K562 (cell line): Measurements from ENCODE around the gene PRDX3. TPM values are rescaled to one million over a fixed set of nuclear protein-coding genes. Genes with fewer than 3 reads are reported as not detected.
A peak's percentile ranks its signal among the peaks of the same experiment; 100 is the strongest.

Source experiments
- ARID4B ChIP-seq: sonication (generic); formaldehyde crosslinking; IDR thresholded peaks from 2 replicates; pipeline ENCODE4 v1.8.0; 2022; ENCODE audit warnings: mild to moderate bottlenecking, missing genetic modification reagents
- CBFA2T3 ChIP-seq: fragments of 450-650 bp; IDR thresholded peaks from 2 replicates; pipeline ENCODE4 v1.6.1; 2017
- CEBPB ChIP-seq: fragments of 450-650 bp; IDR thresholded peaks from 2 replicates; pipeline ENCODE4 v1.6.1; 2016; ENCODE audit warnings: missing genetic modification characterization, missing compliant biosample characterization
- CXXC5 ChIP-seq: fragments of 250-450 bp; sonication (Bioruptor Pico); IDR thresholded peaks from 2 replicates; pipeline ENCODE4 v1.8.0; 2022; ENCODE audit warnings: inconsistent platforms, mild to moderate bottlenecking, moderate library complexity
- E2F3 ChIP-seq: fragments of 250-450 bp; sonication (Bioruptor Pico); IDR thresholded peaks from 2 replicates; pipeline ENCODE4 v1.4.0; 2020; ENCODE audit warnings: mild to moderate bottlenecking
- ELF4 ChIP-seq: fragments of 450-650 bp; formaldehyde crosslinking; IDR thresholded peaks from 2 replicates; pipeline ENCODE4 v1.4.0; 2022; ENCODE audit warnings: missing genetic modification characterization
- FOSL1 ChIP-seq: fragments of 200-800 bp; sonication (Bioruptor generic); conservative IDR thresholded peaks from 2 replicates; pipeline ENCODE4 v1.6.1; 2016; ENCODE audit warnings: missing genetic modification characterization, missing compliant biosample characterization
- KDM4B ChIP-seq, 2 experiments: fragments of 450-650 bp in 1 of 2; sonication (generic) in 1 of 2; IDR thresholded peaks; 2 replicates each; pipeline ENCODE4 v1.6.1; 2016 to 2017; ENCODE audit warnings: borderline replicate concordance in 2 of 2, antibody characterized with exemption in 1 of 2, low read depth in 1 of 2, mild to moderate bottlenecking in 1 of 2
- MAZ ChIP-seq, 2 experiments: fragments of 450-650 bp in 1 of 2; sonication (generic) in 1 of 2; formaldehyde crosslinking; IDR thresholded peaks in 1 of 2; conservative IDR thresholded peaks in 1 of 2; 2 replicates each; pipeline versions ENCODE4 v1.4.0 to v1.5.0; 2020; ENCODE audit warnings: mild to moderate bottlenecking in 1 of 2, missing genetic modification reagents in 1 of 2
- MED1 ChIP-seq: sonication (generic); formaldehyde crosslinking; IDR thresholded peaks from 2 replicates; pipeline ENCODE4 v1.8.1; 2023; ENCODE audit warnings: missing genetic modification reagents, borderline replicate concordance
- MYC ChIP-seq, 2 experiments: fragments of 250-450 bp in 1 of 2; sonication (Bioruptor Pico) in 1 of 2; IDR thresholded peaks; 2 replicates each; pipeline versions ENCODE4 v1.5.1 to v1.6.1; 2012 to 2021; ENCODE audit warnings: low read depth in 2 of 2, borderline replicate concordance in 1 of 2, improper control_type of control experiment in 1 of 2, low read length in 1 of 2, mild to moderate bottlenecking in 1 of 2, moderate library complexity in 1 of 2
- NFIC ChIP-seq: fragments of 450-650 bp; IDR thresholded peaks from 2 replicates; pipeline ENCODE4 v1.6.1; 2017; ENCODE audit warnings: mild to moderate bottlenecking, inconsistent platforms
- NRF1 ChIP-seq, 2 experiments: fragments of 450-650 bp; IDR thresholded peaks in 1 of 2; conservative IDR thresholded peaks in 1 of 2; 2 replicates each; pipeline ENCODE4 v1.6.1; 2014; ENCODE audit warnings: mild to moderate bottlenecking in 2 of 2
- PHB ChIP-seq: fragments of 250-450 bp; sonication (Bioruptor Pico); IDR thresholded peaks from 2 replicates; pipeline ENCODE4 v1.5.0; 2021
- POLR2AphosphoS5 ChIP-seq: IDR thresholded peaks from 2 replicates; pipeline ENCODE4 v1.6.1; 2011; ENCODE audit warnings: mild to moderate bottlenecking, low read depth, low read length, moderate library complexity; ENCODE audit not compliant: control insufficient read depth, insufficient read depth
- POU5F1 ChIP-seq: fragments of 150-350 bp; IDR thresholded peaks from 2 replicates; pipeline ENCODE4 v1.6.1; 2014; ENCODE audit warnings: borderline replicate concordance, low read length, low read depth, mild to moderate bottlenecking; ENCODE audit not compliant: partially characterized antibody
- PTBP1 ChIP-seq: fragments of 200-400 bp; formaldehyde crosslinking; IDR thresholded peaks from 2 replicates; pipeline ENCODE4 v1.6.1; 2017; ENCODE audit warnings: low read depth, low read length
- RBM25 ChIP-seq: fragments of 200-400 bp; formaldehyde crosslinking; IDR thresholded peaks from 2 replicates; pipeline ENCODE4 v1.6.1; 2018; ENCODE audit warnings: low read length, low read depth, moderate library complexity; ENCODE audit not compliant: severe bottlenecking
- SIN3B ChIP-seq: fragments of 450-650 bp; IDR thresholded peaks from 2 replicates; pipeline ENCODE4 v1.6.1; 2017; ENCODE audit warnings: low read depth, mild to moderate bottlenecking, moderate library complexity
- STAT5B ChIP-seq: fragments of 250-450 bp; sonication (Bioruptor Pico); IDR thresholded peaks from 2 replicates; pipeline ENCODE4 v1.8.0; 2021; ENCODE audit warnings: mild to moderate bottlenecking, inconsistent platforms
- THAP12 ChIP-seq: fragments of 250-450 bp; sonication (Bioruptor Pico); IDR thresholded peaks from 2 replicates; pipeline ENCODE4 v1.9.0; 2021; ENCODE audit warnings: mild to moderate bottlenecking, inconsistent platforms
- ZSCAN32 ChIP-seq: fragments of 450-650 bp; formaldehyde crosslinking; IDR thresholded peaks from 2 replicates; pipeline ENCODE4 v1.4.0; 2020; ENCODE audit warnings: mild to moderate bottlenecking, moderate library complexity
- polyA plus RNA-seq, 8 experiments: library from polyadenylated mRNA; depleted of rRNA in 4 of 8; stranded (reverse) in 5 of 8; unstranded in 3 of 8; fragments of >200 nt; fragmentation: Nextera tagmentation in 2 of 8; fragmentation: Illumina TruSeq in 1 of 8; extraction: Ambion mirVana in 2 of 8; extraction: Trizol in 1 of 8; gene quantifications; 2 replicates each; pipeline versions ENCODE4 v1.2.1 to v1.2.3, GENCODE V29; 2011 to 2014; ENCODE audit warnings: inconsistent platforms in 1 of 8, missing spikeins in 1 of 8
- total RNA-seq, 7 experiments: library from RNA; depleted of rRNA in 6 of 7; stranded (reverse); fragments of >200 nt in 6 of 7; fragmentation: Illumina TruSeq in 2 of 7; extraction: Trizol in 2 of 7; gene quantifications; 2 replicates each; pipeline versions ENCODE4 v1.2.1 to v1.2.3, GENCODE V29; 2011 to 2021; ENCODE audit warnings: low replicate concordance in 1 of 7

Gene PRDX3
- total and polyA plus RNA-seq, 9 of the 15 experiments (the other 6 are each of a cell fraction or from before 2014, with no cell fraction given): 122 to 994 (median 173) TPM

GRCh38 chr10:119206603-119207365, 28.2 kb upstream of the PRDX3 start (continued):
- TF ChIP-seq NRF1 (conservative IDR thresholded peaks at IDR 0.05 in 1 of 2, IDR thresholded peaks at IDR 0.05 in 1 of 2): no peak
- no peak for TF ChIP-seq CBFA2T3
- TF ChIP-seq ARID4B (CRISPR knock-in tag): no peak
- TF ChIP-seq PTBP1: no peak
- TF ChIP-seq STAT5B (CRISPR knock-in tag): no peak
- 0 out of 2 replicates have a peak, but pooled peaks have one; percentile 17 for TF ChIP-seq NFIC
- no peak; the same call in none of the 2 replicates for TF ChIP-seq CXXC5
- TF ChIP-seq POLR2AphosphoS5: no peak
- TF ChIP-seq PHB (CRISPR knock-in tag): no peak
- TF ChIP-seq ZSCAN32 (CRISPR knock-in tag): no peak
- no peak for TF ChIP-seq MAZ (CRISPR knock-in tag; conservative IDR thresholded peaks at IDR 0.05 in 1 of 2, IDR thresholded peaks at IDR 0.05 in 1 of 2)
- no peak for TF ChIP-seq E2F3
- no peak for TF ChIP-seq RBM25
- 0 out of 2 replicates have a peak, but pooled peaks have one; percentile 21 for TF ChIP-seq THAP12 (CRISPR knock-in tag)
- TF ChIP-seq FOSL1 (tag): peak; percentile 62
- no peak for TF ChIP-seq POU5F1
- no peak for TF ChIP-seq MED1 (CRISPR knock-in tag)
- TF ChIP-seq ELF4 (CRISPR knock-in tag): no peak
- TF ChIP-seq KDM4B (IDR thresholded peaks at IDR 0.05; ENCODE audit: borderline replicate concordance in 2 of 2, low read depth in 1 of 2): no peak
- TF ChIP-seq CEBPB: no peak
- 0 out of 2 replicates have a peak, but pooled peaks have one; percentile 44 for TF ChIP-seq SIN3B
- no peak for TF ChIP-seq MYC (IDR thresholded peaks at IDR 0.05; ENCODE audit: low read depth, low read length)
- no peak for TF ChIP-seq MYC (CRISPR knock-in tag; IDR thresholded peaks at IDR 0.05; ENCODE audit: borderline replicate concordance, low read depth)
